Activated T-helper 1 cell treated with Interleukin-2 at 50 U/mL for 16 hours (primary cell): Measurements from ENCODE around the gene PLSCR3.
A peak's percentile ranks its signal among the peaks of the same experiment; 100 is the strongest.

Experiments
- DNase-seq: peaks from one replicate; pipeline ENCODE4 v3.0.0-alpha.2; 2020; ENCODE audit warnings: low read depth

PLSCR3 gene

DNA sequence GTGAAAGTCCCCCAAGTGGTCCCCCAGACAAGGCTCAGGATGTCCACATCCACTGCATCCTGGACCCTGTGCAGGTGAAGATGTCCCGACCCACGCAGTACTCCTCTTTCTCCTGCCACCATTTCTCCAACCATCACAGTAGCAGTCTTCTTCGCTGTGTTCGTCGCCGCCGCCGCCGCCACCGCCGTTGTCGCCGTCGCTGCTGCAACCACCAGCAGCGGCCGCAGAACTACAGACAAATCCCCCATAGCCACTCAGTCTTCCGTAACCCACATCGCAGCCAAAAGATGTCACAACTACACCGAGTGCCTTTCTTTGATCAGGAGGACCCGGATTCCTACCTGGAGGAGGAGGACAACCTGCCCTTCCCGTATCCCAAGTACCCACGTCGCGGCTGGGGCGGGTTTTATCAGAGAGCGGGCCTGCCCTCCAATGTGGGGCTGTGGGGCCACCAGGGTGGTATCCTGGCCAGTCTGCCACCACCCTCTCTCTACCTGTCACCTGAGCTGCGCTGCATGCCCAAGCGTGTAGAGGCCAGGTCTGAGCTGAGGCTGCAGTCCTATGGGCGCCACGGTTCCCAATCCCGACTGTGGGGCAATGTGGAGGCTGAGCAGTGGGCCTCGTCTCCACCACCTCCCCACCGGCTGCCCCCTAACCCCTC lies 32.0 kb upstream of the PLSCR3 start:
- no peak for DNase-seq

DNA sequence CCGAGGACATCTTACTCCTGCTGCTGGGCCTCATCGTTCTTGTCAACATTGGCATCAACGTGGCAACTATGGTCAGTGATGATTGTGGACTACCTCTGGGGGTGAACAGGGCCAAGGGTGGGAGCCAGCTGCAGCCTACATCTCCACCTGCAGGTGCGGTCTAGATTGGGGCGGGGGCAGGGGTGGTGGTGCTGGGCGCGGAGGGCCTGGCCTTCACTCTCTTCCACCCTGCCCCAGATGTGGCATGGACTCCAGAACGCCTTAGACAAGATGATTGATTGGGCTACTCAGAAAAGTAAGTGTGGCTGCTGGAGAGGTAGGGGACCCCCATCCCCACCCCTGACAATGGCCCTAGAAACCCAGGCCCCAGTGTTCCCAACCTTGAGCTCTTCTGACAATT lies 31.4 kb upstream of the PLSCR3 start:
- DNase-seq = no peak

DNA sequence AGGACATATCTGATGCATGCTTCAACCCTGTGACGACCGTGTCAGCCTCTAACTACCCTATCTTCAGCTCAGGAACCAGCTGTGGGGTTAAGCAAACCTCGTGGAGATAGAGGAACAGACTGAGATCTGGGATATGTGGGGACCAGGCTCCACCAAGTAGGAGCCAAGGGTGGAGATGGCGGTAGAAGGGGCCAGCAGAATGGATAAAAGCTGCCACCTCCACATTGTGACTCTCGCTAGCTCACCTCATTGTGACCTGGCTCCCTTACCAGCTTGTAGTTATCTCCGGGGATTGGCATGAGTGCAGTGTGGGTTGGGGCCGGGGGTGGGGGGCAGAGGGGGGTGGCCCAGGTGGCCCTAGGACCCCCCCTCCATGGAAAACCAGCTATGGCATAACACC lies 31.0 kb upstream of the PLSCR3 start, which contains the start of gene SPEM2:
Gene SPEM2 (plus strand): TSS at position 301 of the 400 bp plus-strand sequence. CDS start 73 bp downstream, at position 374.
- DNase-seq = no peak

DNA sequence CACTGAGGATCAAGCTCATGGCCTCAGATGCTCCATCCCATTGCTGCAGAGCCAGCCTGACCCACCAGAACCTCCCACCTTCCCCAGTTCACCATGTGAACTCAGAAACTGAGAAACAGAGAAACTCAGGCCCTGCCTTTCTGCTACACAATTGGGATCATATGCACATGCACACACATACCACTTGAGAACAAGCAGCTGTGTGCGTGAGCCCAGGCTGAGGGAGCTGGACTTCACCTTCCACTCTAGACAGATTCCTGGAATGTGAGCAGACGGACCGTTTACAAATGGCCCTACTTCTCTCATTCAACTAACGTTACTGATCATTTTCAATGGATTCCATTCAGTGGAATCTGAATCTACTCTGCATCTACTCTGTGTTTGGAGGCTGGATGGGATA lies 29.4 kb upstream of the PLSCR3 start:
- no peak for DNase-seq

DNA sequence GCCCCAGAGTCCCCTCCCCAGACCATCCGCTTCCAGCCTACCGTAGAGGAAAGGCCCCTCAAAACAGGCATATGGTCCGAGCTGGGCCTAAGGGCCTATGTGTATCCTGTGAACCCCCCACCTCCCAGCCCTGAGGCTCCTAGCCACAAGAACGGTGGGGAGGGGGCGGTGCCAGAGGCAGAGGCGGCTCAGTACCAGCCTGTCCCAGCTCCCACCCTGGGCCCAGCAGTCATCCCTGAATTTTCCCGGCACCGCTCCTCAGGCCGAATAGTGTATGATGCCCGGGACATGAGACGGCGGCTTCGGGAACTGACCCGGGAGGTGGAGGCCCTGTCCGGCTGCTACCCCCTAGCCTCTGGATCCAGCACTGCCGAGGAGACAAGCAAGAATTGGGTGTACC lies 26.9 kb upstream of the PLSCR3 start:
- DNase-seq = no peak

DNA sequence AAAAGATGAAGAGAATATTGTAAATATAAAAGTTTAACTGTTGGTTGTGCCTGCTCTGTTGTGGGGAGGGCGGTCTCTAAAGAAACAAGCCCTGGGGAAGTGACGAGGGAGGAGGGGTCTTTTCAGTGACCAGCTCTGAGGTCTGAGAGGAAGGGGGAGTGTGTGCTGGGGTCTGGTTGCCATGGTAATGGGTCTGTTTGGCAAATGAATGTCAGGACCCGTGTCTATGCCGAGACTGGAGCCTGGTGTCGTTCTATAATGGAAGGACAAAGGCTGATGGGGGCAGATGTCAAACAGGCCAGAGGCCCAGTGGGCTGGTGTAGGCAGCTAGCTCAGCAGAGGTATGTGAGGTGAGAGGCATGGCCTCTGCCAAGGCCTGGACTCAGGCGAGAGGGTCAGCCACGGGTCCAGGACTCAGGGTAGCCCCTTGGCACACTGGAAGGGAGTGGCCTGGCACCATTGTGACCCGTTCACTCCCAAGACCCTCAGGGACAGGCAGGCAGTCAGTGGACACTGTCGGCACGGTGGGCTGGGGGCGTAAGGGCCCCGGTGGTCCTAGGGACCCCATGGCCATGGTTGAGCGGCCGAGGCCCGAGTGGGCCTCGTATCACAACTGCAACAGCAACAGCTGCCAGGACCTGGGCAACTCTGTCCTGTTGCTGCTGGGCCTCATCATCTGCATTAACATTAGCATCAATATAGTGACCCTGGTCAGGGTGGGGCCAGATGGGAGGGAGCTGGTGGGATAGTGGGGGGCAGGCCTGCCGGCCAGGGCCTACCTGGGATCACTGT lies 25.7 kb upstream of the PLSCR3 start, which contains the start of gene SPEM1:
Gene SPEM1 (plus strand): TSS at position 506 of the 792 bp plus-strand sequence. CDS start 61 bp downstream, at position 567.
- no peak for DNase-seq

DNA sequence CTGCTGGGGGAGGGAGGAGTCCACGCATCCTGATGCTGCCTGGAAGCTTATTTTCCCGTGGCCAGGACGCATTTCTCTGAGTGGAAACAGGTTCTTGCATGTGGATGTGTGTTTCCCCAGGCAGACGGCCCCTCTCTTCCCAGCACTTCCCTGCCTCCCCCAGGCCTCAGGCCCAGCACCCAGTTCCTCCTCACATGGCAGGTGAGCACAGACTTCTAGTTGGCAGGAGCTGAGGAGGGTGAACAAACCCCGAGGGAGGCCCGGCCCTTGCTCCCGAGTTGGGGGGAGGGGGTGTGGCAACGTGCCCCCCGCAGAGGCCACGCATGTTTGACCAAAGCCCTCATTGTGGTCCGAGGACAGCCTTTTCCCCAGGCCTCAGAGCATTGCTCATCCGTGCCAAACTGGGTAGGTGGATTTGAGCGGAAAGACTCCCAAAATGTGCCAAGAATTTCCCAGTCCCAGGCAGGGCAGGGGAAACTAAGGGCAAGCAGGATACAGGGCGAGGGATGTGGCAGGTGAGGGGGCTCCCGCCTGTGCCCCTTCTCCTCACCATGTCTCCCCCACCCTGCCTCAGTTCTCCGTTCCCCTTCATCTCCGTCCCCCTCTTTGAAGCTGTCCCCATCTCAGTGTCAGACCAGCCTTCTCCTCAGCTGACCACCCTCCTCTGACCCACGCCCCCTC lies 24.3 kb upstream of the PLSCR3 start:
- no peak for DNase-seq

DNA sequence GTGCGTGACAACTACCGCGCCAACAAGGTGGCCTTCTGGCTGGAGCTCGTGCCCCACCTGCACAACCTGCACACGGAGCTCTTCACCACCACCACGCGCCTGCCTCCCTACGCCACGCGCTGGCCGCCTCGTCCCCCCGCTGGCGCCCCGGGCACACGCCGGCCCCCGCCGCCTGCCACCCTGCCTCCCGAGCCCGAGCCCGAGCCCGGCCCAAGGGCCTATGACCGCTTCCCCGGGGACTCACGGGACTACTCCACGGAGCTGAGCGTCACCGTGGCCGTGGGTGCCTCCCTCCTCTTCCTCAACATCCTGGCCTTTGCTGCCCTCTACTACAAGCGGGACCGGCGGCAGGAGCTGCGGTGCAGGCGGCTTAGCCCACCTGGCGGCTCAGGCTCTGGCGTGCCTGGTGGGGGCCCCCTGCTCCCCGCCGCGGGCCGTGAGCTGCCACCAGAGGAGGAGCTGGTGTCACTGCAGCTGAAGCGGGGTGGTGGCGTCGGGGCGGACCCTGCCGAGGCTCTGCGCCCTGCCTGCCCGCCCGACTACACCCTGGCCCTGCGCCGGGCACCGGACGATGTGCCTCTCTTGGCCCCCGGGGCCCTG lies 22.8 kb upstream of the PLSCR3 start:
- no peak for DNase-seq

DNA sequence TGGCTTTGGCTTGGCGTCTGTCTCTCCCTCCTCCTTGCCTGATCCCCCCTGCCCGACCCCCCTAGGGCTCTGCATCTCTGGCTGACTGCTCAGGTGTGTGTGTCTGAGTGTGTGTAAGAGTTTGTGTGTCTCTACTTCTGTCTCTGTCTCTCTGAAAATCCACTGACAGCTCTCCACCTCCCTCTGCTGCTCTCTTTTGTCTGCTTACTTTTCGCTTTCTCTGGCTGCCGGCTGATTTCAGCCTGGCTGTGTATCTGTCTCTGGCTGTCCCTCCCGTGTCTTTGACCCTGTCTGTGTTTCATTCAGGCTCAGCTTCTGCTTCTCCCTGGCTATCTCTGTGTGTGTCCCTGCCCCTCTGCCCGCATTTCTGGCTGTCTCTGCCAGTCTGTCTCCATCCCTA lies 22.0 kb upstream of the PLSCR3 start:
- no peak for DNase-seq

DNA sequence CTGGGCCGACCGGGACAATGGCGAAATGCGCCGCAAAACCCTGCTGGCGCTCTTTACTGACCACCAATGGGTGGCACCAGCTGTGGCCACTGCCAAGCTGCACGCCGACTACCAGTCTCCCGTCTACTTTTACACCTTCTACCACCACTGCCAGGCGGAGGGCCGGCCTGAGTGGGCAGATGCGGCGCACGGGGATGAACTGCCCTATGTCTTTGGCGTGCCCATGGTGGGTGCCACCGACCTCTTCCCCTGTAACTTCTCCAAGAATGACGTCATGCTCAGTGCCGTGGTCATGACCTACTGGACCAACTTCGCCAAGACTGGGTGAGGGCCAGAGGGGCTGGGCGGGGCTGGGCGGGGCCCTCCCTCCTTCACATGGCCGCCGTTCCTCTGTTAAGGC lies 21.5 kb upstream of the PLSCR3 start:
- DNase-seq = no peak

DNA sequence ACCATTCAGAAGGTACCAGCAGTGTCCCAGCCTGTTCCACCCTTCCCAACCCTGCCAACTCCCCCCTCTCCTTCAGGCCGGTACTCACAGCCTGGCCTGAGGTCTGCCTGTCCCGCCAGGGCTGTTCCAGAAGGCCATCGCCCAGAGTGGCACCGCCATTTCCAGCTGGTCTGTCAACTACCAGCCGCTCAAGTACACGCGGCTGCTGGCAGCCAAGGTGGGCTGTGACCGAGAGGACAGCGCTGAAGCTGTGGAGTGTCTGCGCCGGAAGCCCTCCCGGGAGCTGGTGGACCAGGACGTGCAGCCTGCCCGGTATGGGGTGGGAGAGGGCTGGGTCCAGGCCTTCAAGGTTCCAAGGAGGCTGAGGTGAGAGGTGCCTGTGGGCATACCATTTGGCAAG lies 20.5 kb upstream of the PLSCR3 start:
- no peak for DNase-seq

DNA sequence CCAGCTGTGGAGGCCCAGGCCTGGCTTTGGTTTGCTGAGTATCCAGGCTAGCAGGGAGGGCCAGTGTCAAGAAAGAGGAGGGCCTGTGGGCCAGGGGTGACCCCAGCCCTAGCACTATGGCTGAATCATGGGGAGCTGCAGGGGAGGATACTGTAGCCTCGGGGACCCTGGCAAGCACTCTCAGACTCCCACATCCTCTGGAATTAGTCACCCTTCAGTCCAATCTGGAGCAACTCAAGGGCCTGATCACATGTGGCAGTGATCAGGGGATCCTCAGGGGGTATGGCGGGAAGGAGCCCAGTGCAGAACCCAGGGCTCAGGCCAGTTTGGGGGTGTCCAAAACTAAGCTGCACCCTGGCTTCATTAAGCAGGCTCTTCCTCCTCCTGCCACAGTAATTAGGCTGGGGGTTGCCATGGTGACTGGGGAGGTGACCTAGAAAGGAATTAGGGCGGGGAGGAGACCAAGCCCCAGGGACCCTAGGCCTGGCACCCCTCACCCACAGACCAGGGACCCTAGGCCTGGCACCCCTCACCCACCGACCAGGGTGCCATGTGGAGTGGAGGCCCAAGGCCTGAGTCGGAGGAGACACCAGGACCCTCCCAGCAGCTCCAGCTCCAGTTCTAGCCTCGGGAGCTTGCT lies 19.1 kb upstream of the PLSCR3 start:
- no peak for DNase-seq

DNA sequence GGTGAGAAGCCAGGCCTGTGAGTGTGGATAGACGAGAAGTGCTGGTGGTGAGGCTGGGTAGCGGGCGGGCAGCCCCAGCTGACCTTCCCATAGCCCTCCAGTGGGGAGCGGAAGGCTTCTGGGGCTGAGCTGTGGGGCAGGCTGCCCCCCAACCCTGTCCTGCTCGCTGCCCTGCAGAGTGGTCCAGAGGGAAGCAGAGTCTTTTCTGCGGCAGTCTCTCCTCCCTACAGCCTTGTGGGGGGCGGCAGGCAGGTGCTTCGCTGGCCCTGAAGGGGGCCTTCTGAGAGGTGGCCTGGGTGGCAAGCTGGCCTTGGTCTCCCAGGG lies 17.1 kb upstream of the PLSCR3 start:
- no peak for DNase-seq

DNA sequence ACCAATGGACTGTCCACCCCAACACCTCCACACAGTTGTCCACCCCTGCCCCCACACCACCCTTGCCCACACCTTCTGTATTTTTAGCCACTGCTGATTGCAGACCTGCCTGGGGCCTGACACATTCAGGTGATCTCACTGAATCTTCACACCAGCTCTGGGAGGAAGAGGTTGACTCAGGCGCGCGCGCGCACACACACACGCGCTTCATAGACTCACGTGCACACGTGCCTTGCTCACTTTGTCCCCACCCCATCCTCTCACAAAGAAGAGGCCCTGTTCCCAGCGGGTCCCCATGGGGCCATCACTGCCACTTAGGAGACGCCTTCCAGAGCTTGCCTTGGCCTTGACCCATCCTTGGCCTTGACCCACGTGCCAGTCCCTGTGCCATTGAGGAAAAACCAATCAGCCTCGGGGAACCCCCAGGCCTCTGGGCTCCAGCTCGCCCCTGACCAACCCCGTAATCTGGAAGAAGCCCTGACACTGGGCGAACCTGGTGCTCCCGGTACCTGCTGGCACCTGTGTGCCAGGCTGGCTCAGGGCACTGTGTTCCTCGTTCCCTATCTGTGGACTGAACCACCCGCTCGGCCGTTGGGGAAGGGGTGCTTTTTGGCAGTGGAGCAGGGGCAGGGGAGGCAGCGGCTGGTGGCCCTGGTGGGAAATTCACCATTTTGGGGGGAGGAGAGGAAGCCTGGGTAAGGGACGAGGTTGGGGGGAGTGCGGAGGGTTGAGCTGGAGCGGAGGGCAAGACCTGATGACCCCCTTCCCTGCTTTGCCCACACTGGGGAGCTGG lies 16.5 kb upstream of the PLSCR3 start:
- DNase-seq = no peak

DNA sequence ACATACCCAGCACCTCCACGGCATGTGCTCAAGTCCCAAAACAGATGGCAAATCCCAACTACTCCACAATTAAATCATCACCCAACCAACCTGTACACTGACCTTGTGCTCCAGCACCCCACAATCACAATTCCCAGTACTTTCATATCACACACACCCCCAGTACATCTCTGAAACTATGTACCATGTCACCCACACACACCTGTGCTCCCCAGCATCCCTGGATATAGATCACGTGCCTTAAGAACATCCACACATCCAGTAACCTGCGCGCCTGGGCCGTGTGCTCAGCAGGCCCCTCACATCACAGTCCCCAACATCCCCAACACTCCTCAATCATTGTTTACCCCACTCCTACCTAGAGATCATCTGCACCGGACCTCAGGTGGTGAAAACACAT lies 15.4 kb upstream of the PLSCR3 start:
- no peak for DNase-seq

DNA sequence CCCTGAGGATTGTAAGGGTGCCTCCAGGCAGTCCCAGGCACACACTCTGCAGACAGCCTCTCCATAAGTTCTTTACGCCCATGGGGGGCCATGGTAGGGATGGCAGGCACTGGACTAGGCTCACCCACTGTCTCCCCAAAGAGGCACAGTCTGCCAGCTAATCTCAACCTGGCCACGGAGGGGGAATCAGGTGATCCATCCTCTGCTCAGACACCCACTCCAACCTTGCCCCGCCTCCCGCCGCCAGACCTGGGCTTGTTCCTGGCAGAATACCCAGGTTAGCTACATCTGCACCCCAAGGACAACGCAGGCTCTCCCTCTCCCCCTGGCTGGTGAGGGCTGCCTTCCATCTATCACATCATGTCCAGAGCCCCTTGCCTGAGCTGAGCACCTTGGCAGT lies 14.5 kb upstream of the PLSCR3 start:
- DNase-seq = no peak

DNA sequence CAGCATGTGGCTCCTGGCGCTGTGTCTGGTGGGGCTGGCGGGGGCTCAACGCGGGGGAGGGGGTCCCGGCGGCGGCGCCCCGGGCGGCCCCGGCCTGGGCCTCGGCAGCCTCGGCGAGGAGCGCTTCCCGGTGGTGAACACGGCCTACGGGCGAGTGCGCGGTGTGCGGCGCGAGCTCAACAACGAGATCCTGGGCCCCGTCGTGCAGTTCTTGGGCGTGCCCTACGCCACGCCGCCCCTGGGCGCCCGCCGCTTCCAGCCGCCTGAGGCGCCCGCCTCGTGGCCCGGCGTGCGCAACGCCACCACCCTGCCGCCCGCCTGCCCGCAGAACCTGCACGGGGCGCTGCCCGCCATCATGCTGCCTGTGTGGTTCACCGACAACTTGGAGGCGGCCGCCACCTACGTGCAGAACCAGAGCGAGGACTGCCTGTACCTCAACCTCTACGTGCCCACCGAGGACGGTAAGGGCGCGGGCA lies 14.0 kb upstream of the PLSCR3 start:
- peak; percentile 16 for DNase-seq

DNA sequence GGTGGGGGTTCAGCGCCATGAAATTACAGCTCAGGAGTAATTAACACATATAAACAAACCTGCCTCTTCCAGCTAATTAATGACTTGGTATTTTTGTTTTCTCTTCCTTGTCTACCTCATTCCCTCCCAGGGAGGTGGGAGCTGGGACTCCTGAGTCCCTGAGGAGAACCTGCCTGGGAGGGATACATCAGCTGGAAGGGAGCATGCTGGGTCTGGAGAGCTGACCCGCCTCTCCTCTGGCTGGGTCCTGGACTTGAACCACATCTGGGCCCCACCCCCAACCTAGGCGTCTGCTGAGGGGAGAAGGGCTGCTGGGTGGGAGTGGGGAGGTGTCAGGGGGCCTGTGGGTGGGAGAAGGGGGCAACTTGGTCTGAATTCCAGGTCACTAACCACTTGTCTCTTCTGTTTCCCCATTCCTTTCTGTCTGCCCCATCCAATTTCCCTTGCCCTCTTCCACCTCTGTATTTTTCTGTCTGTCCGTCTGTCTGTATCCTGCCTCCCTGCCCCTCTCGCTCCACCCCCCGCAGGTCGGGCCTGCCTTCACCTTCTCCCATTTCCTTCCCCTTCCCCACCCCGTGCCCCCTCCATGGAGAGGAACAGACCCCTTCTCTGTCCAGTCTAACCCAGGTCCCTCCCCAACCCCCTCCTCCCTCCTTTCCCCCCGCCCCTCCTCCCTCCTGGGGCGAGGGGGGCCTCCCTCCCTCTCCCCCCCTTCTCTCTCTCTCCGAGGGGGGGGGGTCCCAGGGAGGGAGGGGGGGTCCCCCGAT lies 13.3 kb upstream of the PLSCR3 start, which contains the start of gene NLGN2:
Gene NLGN2 (plus strand): TSS at position 361 of the 767 bp plus-strand sequence. CDS start 411 bp downstream, outside the sequence.
- no peak for DNase-seq

DNA sequence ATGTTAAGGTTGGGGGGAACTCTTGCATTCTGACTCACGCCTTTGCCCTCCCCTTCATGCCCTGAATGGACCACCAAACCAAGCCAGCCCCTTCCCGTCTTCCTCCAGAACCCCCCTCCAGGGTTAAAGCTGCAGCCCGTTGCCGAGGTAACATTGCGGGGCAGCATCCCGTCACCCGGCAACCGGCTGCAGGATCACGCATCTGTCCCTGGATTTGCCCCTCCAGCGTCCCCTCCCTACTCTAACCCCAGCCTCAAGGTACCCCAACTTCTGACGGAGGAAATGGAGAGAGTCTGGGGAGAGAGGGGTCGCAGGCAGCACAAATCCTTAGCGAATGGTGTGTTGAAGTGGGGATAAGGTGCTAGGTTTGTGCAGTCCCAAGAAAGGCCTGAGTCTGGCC lies 12.8 kb upstream of the PLSCR3 start:
- DNase-seq = no peak

DNA sequence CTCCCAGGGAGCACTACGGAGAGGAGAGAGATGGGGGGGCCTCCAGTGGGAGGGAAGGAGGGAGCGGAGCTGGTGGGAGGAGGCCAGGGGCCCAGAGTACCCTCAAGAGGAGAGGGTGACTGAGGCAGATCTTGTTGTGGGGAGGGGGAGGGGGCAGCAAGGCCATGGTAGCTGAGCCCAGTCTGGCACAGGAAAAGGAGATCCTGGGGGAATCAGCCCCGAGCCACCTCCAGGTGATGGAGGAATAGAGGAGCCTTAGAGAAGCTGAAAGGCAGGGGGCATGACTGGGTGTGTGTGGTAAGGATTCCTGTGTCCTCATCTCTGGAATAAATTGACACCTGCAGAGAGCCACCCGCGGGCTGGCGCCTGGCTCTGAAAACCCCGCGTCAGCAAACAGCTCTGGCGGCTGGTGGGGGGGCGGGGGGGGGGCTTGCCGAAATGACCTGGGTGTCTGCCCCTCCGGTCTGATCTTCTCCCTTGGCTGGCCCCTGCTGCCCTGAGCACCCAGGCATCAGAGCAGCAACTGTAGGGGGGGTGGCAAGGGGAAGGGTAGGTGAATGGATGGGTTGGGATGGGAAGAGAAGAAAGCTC lies 12.0 kb upstream of the PLSCR3 start:
- DNase-seq = no peak
